ENCODE measurements around the gene BAIAP2. TPM values are rescaled to one million over a fixed set of nuclear protein-coding genes. Genes with fewer than 3 reads are reported as not detected.

Gene BAIAP2, protein sequence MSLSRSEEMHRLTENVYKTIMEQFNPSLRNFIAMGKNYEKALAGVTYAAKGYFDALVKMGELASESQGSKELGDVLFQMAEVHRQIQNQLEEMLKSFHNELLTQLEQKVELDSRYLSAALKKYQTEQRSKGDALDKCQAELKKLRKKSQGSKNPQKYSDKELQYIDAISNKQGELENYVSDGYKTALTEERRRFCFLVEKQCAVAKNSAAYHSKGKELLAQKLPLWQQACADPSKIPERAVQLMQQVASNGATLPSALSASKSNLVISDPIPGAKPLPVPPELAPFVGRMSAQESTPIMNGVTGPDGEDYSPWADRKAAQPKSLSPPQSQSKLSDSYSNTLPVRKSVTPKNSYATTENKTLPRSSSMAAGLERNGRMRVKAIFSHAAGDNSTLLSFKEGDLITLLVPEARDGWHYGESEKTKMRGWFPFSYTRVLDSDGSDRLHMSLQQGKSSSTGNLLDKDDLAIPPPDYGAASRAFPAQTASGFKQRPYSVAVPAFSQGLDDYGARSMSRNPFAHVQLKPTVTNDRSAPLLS
- 10 to 100 TPM; 30.8 to 48.7 (median 37.2) TPM for polyA plus RNA-seq (ENCODE audit: insufficient read length in 4 of 4)

- DNase-seq (ENCODE audit: low read depth in 4 of 4, low spot score in 3 of 4), result peak; percentile 85 to 89 (median 88)
Observed at GRCh38 chr17:81034779-81035520, at the start of gene BAIAP2. Gene BAIAP2 (plus strand): TSS chr17:81035151. CDS start chr17:81035255, 104 bp downstream.

- no peak for DNase-seq (ENCODE audit: low read depth in 4 of 4, low spot score in 3 of 4)
Observed at GRCh38 chr17:80986046-80986445, 48.9 kb upstream of the BAIAP2 start.

GRCh38 chr17:80986816-80987475 is 48.0 kb upstream of the BAIAP2 start:
- DNase-seq (ENCODE audit: low read depth in 4 of 4, low spot score in 3 of 4), result no peak

DNA sequence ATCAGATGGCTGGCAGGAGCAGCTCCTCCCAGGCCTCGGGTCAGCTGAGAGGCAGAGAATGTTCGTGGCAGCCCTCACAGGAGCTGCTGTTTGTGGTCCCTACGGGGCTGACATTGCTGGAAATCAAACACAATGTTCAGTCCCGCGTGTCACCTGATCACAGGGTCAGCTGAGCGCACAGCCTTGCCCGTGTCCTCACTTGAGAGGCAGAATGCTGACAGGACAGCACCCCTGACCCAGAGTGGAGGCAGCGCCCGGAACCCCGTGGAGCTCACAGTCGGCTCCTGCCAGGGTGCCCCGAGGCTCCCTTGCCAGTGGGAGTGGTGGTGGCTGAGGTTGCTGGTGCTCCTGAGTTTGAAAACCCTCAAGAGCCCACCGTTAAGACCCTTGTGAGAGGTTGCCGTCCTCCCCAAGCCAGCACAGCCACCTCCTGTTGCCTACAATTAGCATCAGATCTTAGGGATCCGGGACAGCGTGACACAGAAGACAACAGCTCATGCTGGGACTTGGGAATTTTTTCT is 47.0 kb upstream of the BAIAP2 start:
- DNase-seq (ENCODE audit: low read depth in 4 of 4, low spot score in 3 of 4), result no peak

GRCh38 chr17:80989586-80989913 is 45.4 kb upstream of the BAIAP2 start:
- no peak for DNase-seq (ENCODE audit: low read depth in 4 of 4, low spot score in 3 of 4)

- no peak for DNase-seq (ENCODE audit: low read depth in 4 of 4, low spot score in 3 of 4)
Observed at GRCh38 chr17:80990921-80991644, 43.9 kb upstream of the BAIAP2 start.

GRCh38 chr17:80991645-80992076 is 43.3 kb upstream of the BAIAP2 start, which contains the start of gene CHMP6:
Gene CHMP6 (plus strand): TSS chr17:80991841. CDS start chr17:80991919, 78 bp downstream.
- peak in 3 of 4 donors; percentile 65 to 69 (median 67) for DNase-seq (ENCODE audit: low read depth in 4 of 4, low spot score in 3 of 4)

- no peak for DNase-seq (ENCODE audit: low read depth in 4 of 4, low spot score in 3 of 4)
Observed at GRCh38 chr17:80992077-80992947, 42.6 kb upstream of the BAIAP2 start.

GRCh38 chr17:80992948-80993624 is 41.9 kb upstream of the BAIAP2 start:
- DNase-seq (ENCODE audit: low read depth in 4 of 4, low spot score in 3 of 4), result no peak

GRCh38 chr17:80995131-80995530 is 39.8 kb upstream of the BAIAP2 start:
- no peak for DNase-seq (ENCODE audit: low read depth in 4 of 4, low spot score in 3 of 4)

- DNase-seq (ENCODE audit: low read depth in 4 of 4, low spot score in 3 of 4), result no peak
Observed at GRCh38 chr17:80996422-80997305, 38.3 kb upstream of the BAIAP2 start.

DNA sequence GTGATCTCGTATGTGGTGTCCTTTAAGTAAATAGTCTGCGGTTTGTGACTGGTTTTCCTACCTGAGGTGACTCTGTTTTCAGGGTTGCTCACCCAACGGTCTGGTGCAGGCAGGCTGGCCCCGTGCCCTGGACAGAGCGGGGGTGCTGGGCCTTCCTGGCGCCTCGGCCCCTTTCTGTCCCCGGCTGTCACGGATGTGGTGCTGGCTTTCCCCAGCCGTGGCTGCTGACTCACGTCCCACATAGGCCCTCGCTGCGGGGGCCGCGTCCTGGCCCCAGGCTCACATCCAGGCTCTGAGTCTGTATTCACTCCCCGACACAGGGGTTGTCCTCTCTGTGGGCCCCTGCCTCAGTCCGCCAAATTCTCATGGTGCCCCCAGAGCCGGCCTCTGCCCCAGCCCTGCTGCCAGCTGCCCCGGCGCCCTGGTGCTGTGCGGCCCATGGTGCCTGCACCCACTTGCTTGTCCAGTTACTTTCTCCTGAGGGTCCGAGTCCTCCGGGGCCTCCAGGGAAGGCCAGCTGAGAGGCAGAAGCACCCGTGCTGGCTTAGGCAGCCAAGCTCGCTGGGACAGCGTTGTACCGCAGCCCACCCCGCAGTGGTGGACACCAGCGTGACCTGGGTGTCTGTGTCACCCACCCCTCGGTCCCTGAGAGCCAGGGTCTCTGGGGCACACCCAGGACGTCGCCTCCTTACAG is 37.4 kb upstream of the BAIAP2 start:
- DNase-seq (ENCODE audit: low read depth in 4 of 4, low spot score in 3 of 4), result no peak

DNA sequence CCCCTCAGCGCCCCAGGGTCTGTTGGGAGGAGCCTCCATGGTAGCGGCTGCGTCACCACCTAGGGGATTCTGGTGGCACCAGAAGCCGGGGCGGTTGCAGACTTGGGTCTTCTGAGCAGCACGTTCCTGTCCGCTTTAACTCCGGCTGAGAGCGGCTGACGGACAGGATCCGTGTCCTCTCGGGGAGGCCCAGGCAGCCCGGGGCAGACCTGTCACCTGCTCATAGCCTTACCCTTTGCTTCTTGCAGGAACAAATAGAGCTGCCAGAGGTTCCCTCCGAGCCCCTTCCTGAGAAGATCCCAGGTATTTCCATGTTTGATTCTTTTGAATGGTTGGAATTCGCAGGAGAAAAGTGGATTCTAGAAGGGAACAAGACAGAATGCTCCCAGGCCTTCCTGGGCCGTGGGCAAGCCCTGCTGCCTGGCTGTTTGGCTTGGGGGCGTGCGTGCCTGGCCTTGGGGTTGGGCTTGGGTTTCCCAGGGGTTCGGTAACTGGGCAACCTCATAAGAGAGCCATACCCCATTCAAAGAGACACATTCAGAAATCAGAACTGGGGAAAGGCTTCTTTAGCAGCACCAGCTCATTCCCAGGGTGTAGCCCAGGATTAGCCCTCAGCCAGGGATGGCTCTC is 36.7 kb upstream of the BAIAP2 start:
- no peak for DNase-seq (ENCODE audit: low read depth in 4 of 4, low spot score in 3 of 4)

DNA sequence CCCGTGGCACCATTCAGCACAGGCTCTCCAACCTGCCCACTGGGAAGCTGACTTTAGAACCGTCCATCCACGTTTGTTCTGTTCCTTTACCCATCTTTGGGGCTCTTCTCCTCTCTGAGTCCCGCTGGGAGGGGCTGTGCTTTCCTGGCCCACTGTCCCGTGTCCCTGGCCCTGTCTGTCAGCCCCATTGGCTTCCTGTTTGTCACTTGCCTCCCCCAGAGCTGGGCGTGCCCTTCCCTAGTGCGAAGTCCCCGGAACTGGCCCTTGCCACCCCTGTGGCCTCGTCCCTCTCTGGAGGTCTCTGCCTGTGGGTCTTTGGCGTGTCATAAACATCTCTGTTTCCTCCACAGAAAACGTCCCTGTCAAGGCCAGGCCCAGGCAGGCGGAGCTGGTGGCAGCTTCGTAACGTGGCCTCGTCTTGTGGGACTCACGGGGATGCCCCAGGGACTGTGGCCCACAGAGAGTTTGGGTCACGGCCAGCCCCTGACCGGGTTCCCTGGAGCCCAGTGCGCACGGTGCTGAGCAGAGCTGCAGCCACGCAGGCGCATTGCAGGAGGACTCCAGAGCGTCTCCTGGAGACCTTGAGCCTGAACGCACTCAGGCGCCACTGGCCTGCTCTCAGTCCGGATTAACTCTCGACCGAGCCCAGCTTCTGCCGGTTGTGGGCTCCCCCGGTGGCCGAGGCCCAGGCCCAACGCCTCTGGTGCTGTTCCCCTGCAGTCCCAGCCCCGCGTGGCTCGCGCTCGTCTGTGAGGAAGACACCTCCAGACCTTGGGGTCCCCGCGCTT is 36.0 kb upstream of the BAIAP2 start:
- DNase-seq (ENCODE audit: low read depth in 4 of 4, low spot score in 3 of 4), result no peak

- no peak for DNase-seq (ENCODE audit: low read depth in 4 of 4, low spot score in 3 of 4)
Observed at GRCh38 chr17:80999536-81000333, 35.2 kb upstream of the BAIAP2 start.
